GM18520 (cell line): Measurements from ENCODE around the gene WNT4.

Experiments
- ATAC-seq: cut with Tn5 transposase; IDR thresholded peaks from one replicate; pipeline ENCODE4 v1.9.1; 2021; ENCODE audit not compliant: unreplicated experiment

WNT4 gene

DNA sequence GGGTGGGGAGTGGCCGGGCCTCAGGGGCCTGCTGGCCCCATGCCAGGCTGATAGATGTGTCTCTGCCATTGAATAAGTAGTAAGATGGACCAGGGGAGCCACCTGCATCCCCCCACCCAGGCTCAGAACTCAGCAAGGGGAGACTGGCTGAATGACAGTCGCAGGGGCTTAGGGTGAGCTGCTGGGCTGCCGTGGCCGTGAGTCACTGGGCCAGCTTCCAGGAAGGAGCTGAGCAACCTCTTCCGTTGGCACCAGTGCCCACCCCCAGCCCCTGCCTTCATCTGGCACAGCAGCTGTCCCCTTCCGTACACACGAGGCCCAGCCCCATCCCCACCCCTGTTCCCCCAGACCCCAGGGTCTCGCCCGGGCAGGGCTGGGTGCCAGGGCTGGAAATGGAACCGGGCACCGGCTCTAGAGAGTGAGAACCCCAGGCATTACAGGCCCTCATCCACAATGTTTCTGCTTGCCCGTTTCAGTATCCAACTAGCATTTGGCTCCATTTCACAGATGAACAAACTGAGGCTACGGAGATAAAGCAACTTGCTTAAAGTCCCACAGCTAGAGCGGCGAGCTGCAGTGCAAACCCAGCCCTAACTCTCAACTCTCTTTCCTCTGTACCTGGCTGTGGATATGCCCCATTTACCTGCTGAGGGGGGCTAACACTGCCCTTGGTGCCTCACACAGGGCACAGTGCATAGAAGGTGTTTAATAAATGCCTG lies 10.2 kb downstream of the WNT4 start:
- ATAC-seq, result no peak

DNA sequence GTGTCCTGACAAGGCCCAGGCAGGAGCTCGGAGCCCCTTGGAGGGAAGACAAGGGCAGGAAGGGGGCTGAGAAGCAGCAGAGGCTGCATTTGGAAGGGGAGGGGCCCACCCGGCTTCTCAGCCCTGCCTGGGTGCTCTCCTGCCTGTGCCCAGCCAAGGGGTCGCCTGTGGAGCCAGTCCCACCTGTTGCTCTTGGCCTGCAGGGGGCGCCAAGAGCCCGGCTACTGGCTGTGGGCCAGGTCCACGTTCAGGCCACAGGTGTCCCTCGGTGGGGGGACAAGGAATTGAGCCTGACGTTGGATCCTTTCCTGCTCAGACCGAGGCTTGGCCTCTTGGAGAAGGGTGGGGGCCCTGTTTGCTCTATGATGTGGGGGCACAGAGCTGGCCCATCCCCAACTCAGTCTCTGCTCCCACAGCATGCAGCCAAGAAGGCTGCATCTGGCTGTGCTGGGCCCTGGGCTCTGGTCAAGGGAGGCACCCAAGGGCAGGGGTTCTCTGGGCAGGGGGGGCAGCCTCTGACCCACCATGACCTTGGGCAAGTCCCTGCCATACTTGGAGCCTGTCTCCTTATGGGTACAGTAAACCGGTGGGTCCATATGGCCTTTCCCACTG lies 10.9 kb downstream of the WNT4 start:
- no peak for ATAC-seq

DNA sequence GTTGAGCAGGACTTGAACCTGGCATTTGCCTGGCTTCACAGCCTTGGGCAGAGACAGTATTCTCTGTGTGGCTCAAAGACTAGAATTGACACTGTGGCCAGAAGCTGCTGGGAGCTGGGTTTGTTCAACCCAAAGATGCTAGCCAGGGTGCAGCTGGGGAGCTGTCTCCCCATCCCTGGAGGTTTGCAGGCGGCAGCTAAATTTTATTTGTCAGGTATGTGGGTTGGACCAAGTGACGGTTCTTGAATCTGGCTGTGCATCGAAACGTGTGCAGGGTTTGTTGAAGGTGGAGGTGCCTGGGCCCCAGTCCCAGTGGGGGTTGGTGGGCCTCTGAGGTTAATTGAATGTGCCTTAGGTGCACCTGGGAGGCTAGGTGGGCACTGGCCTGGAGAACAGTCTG lies 11.8 kb downstream of the WNT4 start:
- no peak for ATAC-seq

DNA sequence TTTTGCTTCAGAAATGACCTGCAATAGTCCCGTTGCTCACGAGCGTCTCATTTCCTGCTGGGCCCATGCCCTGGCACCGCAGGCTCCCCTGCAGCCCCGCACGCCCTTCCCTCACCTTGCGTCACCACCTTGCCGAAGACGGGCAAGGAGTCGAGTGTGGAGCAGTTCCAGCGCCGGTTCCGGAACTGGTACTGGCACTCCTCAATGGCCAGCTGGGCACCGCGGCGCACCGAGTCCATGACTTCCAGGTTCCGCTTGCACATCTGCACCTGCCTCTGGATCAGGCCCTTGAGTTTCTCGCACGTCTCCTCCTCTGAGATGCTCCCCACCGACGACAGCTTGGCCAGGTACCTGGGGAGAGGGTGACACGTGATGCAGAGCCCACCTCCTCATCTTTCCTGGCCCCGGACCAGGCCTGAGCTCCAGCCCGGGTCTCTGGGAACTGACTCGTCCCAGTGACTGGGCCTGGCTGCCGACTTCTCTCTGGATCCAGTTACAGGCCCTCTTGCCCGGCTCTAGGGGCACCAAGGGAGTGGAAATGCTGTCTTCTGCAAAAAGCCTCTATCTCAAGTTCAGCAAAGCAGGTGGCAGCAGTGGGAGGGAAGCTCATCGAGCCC lies 13.3 kb downstream of the WNT4 start:
- no peak for ATAC-seq

DNA sequence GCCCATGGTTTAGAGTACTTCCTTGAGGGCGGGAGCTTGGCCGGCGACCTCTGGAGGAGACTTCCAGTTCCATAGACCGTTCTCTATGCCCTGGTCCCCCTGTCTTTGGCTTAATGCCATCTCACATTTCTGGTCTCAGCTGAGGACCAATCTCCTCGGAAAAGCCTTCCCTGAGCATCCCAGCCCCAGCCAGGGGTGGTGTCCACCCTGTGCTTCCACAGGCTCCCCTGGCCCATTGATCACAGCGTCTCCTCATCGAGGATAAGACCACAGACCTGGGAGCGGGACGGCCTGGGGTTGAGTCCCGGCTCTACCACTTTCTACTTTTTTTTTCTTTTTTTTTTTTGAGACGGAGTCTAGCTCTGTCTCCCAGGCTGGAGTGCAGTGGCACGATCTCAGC lies 14.5 kb downstream of the WNT4 start:
- no peak for ATAC-seq

DNA sequence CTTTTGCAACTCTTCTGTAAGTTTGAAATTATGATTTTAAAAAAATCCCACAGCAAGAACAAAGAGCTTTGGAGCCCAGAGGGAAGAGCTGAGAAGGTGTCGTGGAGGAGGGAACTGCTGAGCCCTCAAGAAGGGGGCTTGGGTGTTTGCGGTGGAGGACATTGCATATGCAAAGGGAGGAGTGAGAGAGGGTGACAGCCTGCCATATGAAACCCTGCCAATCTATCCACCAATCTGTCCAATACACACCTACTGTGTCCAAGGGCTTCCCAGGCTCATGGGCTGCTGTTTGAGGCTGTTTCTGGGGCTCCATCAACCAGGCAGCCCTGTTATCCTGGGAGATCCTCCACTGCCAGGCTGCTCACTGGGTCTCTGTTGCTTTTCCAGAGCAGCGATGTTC lies 15.2 kb downstream of the WNT4 start:
- no peak for ATAC-seq

DNA sequence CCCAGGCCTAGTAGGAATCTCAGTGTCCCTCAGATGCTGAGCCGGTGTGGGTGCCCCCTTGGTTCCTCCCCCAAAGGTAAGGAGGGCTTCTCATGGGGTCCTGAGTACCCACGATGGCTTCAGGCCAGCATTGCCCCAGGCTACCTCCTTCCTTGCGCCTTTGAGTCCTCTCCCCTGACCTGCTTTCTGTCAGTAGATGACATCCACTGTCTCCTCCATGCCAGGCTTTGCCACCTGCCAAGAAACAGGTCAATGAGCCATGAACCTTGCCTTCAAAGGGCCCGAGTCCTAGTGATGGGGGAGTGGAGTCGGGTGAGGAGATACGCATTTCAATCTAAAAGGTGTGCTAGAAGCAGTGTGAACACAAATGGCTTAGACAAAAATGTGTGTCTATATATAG lies 15.6 kb downstream of the WNT4 start:
- ATAC-seq, result no peak

DNA sequence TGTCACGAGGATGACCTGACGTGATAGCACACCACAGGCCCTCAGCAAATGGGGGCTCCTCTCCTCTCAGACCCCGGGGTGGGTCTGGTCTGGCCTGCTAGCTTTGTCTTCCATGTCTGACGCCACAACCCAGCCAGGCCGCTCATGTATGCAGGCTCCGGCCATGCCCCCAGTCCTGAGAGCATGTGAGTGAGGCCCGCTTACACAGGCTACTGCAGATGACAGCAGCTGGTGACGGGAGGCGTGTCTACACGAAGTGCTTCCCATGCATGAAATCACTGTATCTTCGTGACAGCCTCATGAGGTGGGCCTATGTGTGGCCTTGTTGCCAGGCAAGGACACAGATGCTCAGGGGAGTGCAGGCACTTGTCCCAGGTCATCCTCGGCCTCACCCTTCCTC lies 16.4 kb downstream of the WNT4 start:
- no peak for ATAC-seq

DNA sequence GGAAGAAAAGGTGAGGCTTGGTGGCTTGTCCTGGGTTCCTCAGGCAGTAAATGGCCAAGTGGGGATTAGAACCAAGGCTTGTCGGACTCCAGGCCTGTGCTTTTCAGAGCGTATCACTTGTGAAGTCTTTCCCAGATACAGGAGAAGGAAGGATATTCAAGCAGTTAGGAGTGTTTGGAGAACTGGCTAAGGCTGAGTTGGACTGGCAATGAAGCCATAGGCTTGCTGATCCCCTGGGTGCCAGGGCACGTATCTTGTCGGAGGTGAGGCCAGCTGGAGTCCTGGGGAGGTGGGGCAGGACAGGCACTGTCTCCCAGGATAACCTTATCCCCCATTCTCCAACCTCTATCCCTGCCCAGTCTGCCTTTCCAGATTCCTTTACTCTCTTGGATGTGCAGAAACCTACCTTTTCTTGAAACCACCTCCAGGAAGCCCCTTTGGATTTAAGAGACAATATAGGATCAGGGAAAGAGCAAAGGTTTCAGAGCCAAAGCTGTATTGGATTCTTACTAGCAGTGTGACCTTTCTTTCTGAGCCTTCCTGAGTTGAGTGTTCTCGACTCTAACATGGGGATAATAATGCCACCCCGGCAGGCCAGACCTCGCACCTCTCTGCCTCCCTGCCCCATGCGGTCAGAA lies 18.2 kb downstream of the WNT4 start:
- no peak for ATAC-seq

DNA sequence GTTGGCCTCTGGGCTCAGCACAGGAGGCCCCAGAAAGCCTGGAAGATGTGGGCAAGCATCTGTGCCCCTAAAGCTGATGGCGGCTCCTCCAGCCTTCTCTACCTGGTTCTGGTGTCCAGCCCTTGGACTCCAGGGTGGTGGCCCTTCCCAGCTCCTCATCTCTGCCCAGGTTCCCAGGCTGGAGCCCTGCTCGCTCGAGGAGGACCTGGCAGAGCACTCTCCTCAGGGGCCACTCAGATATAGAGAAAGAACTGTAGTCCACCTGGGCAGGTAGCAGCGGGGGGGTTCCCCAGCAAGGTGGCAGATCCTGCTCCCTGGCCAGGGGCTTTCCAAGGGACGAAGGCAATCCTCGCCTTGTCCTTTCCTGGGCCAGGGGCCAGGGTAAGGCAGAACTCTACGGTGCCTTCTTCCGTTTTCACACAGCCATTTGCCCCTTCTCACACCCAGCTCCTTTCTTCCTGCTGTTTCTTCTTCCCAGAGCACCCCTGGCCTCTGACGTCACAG lies 18.9 kb downstream of the WNT4 start:
- ATAC-seq, result no peak

DNA sequence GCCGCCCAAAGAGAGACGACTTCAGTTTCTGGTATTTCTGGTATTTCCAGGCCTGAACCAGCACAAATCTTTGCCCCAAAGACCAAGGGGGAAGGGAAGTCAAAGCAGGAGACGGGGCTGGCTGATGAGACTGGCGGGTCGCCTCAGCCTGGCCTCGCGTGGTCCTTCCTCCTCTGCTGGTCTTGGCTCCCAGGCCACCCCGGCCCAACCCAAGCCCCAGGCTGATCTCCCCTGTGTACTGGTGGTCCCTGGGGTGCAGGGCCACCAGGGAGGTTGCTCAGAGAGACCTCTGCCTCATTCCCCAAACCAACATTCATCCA lies 19.9 kb downstream of the WNT4 start:
- ATAC-seq, result no peak

DNA sequence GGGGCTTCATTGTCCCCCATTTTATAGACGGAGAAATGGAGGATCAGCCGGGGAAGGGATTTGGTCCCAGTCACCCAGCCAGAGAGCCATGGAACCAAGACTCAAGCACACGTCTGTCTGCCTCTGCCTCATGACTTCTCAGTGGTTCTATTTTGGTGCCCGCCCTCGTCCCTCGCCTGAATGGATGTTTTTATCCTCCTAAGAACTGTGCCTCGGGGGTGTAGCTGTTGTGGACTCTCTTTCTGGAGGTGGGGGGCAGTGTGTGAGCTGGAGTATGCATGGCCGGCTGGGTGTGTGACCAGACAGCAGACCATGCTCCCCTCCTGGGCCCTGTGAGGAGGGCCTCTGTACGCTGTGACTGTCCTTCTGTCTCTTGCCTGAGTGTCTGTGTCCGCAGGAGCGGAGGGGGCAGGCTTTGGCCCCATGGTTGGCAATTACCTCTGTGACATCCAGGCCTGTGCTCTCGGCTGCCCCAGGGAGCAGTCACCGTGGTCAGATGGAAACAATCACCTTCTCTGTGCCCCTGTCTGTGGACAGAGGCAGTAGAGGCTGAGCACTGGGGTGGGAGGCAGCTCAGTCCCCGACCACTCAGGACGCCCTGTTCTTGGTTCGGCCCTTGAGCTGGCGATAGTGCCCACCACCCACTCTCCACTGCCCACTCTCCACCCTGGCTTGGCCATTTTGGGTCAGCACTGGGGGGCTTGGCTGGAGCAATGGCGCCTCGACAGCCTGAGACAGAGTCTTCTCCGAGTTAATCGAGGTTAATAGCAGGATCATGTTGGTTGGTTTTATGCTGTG lies 20.4 kb downstream of the WNT4 start:
- ATAC-seq, result no peak

DNA sequence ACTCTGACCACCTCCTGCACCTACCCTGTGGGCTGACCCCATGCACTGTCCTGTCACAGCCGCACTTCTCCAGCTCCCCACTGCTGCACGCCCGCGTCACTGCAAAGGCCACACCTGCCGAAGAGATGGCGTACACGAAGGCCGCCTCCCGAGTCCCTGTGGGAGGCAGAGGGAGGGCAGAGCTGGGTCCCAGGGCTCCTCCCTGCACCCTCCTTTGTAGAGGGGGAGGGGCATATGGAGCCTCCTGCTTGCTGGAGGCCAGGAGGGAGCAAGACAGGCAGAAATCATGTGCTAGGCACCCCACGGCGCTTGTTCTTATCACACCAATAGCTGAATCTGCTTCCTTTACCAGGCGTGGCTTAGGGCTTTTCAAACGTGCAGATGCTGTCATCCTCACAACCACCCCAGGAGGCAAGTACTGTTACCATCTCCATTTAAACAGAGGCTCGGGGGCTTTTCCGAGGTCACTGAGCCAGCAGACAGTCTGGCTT lies 21.4 kb downstream of the WNT4 start:
- ATAC-seq, result no peak

DNA sequence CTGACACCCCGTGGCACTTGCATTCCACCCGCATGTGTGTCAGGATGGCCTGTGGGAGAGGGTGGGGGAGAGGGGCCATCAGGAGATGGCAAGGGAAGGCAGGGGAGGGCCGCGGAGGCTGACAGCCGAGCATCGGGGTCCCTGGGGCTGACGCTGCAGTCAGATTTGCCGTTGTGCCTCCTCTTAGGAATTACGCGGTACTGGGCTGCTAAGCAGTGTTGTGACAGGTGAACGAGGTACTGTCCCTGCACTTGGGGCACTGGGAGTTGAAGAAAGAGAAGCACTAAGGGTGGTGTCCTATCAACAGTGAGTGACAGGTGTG lies 22.5 kb downstream of the WNT4 start:
- no peak for ATAC-seq

DNA sequence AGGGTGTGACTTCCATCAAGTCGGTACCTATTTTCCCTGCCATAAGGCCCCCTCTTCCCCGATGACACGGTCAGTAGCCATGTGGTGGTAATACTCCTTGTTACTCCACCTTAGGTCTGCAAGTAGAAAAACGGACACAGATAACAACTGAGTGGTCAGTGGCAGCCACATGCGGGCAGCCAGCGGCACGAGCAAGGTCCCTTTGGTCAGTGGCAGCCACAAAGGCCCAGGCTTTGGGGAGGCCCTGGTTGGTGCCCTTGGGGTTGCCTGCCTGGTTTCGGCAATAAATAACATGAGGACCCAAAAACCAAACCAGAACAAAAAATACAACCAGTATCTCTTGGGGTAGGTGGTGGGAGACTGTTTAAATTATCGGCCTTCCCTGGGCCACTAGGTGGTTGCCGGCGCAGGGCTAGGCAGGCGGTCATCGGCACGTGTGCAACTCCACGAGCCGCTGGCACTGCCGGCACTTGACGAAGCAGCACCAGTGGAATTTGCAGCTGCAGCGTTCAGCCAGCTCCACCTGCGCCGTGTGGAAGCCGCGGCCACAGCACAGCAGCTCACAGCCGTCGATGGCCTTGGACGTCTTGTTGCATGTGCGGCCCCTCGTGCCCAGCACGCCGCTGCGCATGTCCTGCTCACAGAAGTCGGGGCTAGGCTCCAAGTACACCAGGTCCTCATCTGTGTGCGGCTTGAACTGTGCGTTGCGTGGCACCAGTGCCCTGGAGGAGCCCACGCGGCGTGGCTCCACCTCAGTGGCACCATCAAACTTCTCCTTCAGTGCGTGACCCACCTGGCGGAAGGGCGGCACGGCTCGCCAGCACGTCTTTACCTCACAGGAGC lies 23.1 kb downstream of the WNT4 start:
- no peak for ATAC-seq

DNA sequence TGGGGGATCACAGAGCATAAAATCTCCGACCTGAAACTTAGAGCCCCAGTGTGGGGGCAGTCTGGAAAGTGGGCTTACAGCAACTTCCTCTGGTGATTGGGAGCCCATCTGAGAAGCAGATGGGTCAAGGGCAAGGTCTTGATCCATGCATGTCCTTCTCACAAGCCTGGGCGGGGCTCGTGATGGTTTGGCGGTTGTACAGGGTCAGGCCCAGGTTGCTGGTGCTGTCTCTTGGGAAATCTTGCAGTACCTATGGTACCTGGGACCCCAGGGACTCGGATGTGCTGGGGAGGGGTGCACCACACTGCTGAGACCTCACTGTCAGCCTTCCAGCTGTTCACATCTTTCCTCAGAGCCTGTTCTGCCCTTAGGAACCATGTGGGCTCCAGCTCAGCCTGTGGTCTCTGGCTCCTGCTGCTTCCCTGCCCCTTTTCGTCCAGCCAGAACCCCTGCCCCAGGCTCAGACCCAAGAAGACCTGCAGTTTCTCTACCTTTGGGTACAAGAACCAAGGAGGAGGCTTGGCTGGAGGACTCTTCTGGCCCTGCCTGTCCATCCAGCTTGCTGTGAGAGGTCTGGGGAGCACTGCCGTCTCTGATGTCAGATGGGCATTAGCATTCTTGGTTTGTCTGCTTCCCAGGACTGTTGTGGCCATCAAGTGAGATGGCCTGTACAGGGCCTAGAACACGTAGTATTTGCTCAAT lies 24.5 kb downstream of the WNT4 start:
- no peak for ATAC-seq

DNA sequence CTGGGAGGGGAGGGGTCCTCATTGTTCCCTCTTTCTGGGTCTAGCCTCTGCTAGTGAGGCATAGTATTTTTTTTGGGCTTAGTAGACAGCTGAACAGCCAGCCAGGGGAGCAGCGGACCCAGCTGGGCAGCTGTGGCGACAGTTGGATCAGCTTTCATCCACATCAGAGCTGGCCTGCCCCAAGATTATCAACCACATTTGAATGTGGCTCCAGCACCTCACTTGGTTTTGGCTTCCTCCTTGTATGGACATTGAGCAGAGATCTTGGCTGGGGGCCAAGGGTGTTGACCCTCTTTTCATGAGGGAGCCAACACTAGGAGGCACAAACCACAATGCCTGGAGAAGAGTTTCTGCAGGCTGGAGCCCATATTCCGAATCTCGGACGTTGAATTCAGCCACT lies 25.0 kb downstream of the WNT4 start:
- ATAC-seq, result no peak

DNA sequence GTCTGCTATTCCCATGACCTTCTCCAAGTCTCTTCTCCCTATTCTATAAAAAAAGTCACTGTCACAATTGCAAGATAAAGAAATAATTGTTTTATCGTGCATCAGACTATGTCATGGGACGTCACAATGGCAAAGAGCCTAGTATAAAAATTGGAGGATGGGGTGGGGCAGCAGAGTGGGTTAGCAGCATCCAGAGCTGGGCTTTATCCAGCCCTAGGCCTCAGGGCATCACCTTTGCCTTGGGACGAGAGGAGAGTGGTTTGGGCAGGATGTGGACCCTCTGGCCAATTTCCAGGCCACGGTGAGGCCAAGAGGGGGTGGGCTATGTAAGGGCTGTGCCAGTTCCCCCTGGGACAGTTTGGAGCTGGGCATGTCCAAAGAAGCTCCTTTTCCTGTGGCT lies 25.7 kb downstream of the WNT4 start:
- ATAC-seq, result no peak

DNA sequence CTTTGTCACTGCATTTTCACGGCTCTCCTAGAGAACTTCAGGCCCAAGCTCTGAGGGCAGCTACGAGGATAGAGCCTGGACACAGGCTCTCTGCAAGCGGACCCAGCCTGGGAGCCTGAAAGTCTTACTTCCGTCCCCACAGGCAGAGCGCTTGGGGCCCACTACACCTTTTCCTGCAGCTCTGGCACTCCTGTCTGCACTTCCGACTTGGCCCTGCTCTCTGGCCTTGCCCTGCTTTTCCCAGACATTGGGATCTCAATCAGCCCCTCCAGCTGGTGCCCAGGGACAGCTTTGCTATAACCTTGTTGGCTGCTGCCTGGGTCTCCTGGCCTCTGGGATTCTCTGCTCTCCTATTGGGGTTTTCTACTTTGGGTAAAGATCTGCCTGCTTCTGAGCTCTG lies 27.6 kb downstream of the WNT4 start:
- ATAC-seq, result no peak
